NCI-H345 (cell line): ENCODE data around the gene USP24.

Experiments used
- DNase-seq: peaks from one replicate; lab custom pipeline; 2025; lab: John Stamatoyannopoulos, UW

The USP24 gene

GRCh38 chr1:55054396-55054795, 160.8 kb downstream of the USP24 start:
- no peak for DNase-seq

DNA sequence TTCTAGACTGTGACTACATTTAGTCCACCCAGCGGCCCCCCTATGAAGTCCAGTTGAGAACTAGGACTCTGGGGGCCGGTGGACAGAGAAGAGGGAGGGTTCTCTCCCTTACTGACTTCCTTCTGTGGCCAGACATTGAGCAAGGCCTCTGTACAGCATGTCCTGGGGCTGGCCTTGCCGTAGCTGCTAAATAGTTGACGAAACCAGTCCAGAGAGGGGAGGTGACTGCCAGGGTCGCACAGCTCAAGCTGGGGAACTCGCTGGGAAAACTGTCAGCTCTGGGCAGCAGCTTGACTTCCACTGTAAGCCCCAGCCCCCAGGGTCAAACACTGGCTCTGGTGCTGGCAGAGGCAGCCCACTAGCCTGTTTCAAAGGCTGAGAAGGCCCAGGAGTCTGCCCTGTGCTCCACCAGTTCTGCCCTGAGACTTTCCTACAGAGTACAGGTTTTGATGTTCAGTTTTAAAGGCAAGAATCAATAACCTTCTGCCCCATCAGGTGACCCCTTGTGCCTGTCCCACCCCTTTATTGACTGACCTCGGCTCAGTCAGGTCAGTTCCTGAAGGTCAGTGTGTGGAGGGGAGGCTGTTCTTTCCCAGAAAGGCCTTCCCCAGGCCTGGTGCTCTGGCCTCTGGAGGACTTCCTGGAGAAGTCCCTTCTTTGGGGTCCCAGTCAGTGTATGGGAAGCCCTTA, 161.8 kb downstream of the USP24 start:
- DNase-seq = no peak

GRCh38 chr1:55052221-55053142, 162.7 kb downstream of the USP24 start:
- DNase-seq = no peak

DNA sequence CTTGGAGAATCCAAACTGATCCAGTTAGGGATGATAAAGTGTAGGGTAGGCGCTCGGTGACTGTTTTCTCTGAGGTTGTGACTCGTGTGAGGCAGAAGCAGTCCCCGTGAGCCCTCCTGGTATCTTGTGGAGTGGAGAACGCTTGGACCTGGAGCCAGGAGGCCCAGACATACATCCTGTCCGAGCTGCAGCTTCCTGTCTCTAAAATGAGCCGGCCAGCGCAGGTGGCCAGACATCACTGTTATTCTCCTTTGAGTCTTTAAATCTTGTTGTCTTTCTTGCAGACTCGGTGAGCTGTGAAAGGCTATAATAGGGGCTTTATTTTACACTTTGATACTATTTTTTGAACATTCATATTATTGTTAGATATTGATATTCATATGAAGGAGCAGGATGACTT, 163.5 kb downstream of the USP24 start:
- DNase-seq = no peak

- no peak for DNase-seq
Measured at GRCh38 chr1:55051169-55051568, 164.0 kb downstream of the USP24 start.

DNA sequence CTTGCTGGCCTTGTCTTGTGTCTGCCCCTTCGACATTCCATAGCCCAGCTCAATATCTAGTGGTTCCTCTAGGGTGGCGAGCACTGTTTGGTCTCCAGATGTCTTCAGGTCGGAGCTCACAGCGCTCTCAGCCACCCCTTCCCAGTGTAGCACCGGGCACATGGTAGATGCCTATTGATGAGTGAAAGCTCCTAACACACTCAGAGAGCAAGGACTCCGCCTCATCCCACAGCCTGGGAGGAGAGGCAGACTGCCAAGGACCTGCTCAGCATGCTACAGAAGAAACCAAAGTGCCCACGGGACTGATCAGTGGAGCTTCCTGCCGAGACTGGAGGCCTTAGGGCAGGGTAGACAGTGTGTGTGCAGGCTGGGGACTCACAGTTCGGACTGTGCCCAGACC, 164.9 kb downstream of the USP24 start:
- DNase-seq = no peak

GRCh38 chr1:55049914-55050278, 165.3 kb downstream of the USP24 start:
- DNase-seq = no peak

GRCh38 chr1:55049271-55049913, 165.8 kb downstream of the USP24 start:
- no peak for DNase-seq

- DNase-seq = no peak
Measured at GRCh38 chr1:55048453-55049270, 166.5 kb downstream of the USP24 start.

GRCh38 chr1:55047611-55048010, 167.6 kb downstream of the USP24 start:
- no peak for DNase-seq

GRCh38 chr1:55046871-55047270, 168.3 kb downstream of the USP24 start:
- no peak for DNase-seq

DNA sequence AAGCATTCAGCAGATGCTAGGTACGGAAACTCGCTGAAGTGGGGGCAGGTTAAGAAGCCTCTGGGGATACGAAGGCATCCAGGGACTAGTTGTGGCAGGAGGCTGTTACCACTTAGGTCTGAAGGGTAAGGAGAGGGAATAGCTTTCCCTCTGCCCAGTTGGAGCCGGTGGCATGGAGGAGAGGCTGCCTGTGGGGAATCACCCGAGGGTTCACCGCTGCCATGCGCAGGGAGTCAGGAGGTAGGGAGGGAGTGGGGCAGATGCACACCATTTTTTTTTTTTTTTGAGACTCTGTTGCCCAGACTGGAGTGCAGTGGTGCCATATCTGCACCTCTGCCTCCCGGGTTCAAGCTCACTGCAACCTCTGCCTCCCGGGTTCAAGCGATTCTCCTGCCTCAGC, 169.7 kb downstream of the USP24 start:
- no peak for DNase-seq

DNA sequence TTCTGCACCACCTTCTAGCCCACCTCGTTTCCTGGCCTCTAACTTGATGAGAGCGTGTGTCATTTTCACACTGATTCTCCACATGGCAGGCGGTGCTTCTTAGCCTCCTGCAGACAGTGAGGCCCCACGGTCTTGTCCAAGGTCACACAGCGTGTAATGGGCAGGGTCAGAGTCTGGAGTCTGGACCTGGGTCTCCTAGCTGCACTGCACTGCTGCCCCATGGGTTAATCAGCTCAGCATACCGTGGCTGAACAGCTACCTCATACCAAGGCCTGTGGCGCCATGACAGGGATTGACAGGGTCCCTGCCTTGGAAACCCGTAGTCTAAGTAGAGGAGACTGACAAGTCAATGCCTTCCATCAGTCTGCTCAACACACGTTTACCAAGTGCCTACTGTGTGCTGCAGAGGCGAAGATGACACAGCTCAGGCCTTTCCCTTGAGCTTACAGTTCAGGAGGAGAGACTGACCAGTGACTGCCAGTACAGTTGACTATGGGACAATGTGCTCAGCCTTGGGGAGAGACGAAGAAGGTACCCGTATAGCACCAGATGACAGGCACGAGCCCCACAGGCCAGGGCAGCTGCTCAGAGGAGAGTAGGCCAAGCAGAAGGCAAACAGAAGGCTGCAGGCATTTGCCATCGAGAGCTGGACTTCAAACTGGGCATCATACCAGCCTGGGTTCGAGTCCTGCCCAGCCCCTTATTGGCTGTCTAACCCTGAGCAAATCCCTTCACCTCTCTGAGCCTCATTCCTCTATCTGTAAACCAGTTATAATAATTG, 170.4 kb downstream of the USP24 start:
- no peak for DNase-seq

GRCh38 chr1:55043726-55044125, 171.4 kb downstream of the USP24 start:
- DNase-seq = no peak

DNA sequence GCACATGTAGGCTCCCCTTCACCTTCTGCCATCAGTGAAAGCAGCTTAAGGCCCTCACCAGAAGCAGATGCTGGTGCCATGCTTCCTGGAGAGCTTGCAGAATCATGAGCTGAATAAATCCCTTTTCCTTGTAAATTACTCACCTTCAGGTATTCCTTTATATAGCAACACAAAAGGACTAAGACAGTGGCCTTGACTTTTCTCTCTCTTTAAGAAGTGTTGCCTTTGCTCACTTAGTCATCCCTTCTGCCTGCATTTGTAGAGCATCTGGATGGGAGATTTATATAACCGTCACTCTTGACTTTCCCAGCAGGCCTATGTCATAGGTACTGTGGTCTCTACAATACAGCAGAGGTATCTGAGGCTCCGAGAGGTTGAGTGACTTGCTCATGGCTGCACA, 172.2 kb downstream of the USP24 start:
- DNase-seq = no peak

- DNase-seq = no peak
Measured at GRCh38 chr1:55041613-55042012, 173.6 kb downstream of the USP24 start.

DNA sequence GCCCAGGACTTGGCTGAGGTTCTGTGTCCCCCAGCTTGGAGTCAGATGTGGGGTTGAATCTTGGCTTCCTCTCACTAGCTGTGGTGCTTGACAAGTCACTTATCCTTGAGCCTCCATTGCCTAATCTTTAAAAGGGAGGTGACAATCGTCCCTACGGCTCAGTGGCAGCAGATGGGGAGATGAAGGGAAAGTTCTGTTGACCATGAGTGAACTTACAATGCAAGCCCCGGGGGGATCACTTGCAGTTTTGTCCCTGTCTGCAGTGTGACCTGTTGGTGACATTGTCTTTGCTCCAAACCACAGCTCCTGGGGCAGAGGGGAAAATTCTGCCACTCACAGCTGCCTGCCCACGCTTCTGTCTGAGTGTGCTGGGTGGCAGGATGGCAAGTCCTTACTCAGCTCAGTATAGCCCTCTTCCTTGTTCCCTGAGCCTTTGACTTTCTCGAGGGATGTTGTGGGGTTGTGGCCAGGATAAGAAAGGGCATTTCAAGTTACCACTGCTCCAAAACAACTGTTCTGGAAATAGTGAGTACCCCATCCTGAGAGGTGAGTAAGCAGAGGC, 174.2 kb downstream of the USP24 start:
- no peak for DNase-seq

GRCh38 chr1:55040083-55040932, 174.9 kb downstream of the USP24 start:
- DNase-seq = no peak

- no peak for DNase-seq
Measured at GRCh38 chr1:55039342-55040082, 175.7 kb downstream of the USP24 start, which contains the start of gene PCSK9. PCSK9 (plus strand) TSS chr1:55039548; CDS start chr1:55039838, 290 bp downstream.
